Neural progenitor cell (in vitro differentiated cells): ENCODE data around the gene NPC1. TPM values are rescaled to one million over a fixed set of nuclear protein-coding genes. Genes with fewer than 3 reads are reported as not detected.

Source experiments
- DNase-seq: peaks from one replicate; pipeline ENCODE4 v3.0.0-alpha.2; 2016; ENCODE audit warnings: low spot score
- H2AFZ ChIP-seq: fragments of 200-600 bp; sonication (generic); replicated peaks from 2 replicates; pipeline ENCODE4 v1.6.1; 2016; ENCODE audit warnings: antibody characterized with exemption
- H3F3A ChIP-seq: fragments of 200-600 bp; sonication (generic); 2 replicates; pipeline ENCODE4 v1.6.1; 2016; ENCODE audit warnings: antibody characterized with exemption, low read depth
- H3K27ac ChIP-seq: fragments of 200-600 bp; sonication (generic); 2 replicates; pipeline ENCODE4 v1.5.1; 2016; ENCODE audit warnings: mild to moderate bottlenecking
- H3K27me3 ChIP-seq: fragments of 200-600 bp; sonication (generic); 2 replicates; pipeline ENCODE4 v1.6.1; 2016; ENCODE audit warnings: mild to moderate bottlenecking, moderate library complexity
- H3K36me3 ChIP-seq: fragments of 200-600 bp; sonication (generic); 2 replicates; pipeline ENCODE4 v1.5.1; 2016
- H3K4me1 ChIP-seq: fragments of 200-600 bp; sonication (generic); 2 replicates; pipeline ENCODE4 v1.6.1; 2016; ENCODE audit warnings: mixed run types
- H3K4me2 ChIP-seq: fragments of 200-600 bp; sonication (generic); 2 replicates; pipeline ENCODE4 v1.6.1; 2016
- H3K4me3 ChIP-seq: fragments of 200-600 bp; sonication (generic); 2 replicates; pipeline ENCODE4 v1.5.1; 2016
- H3K79me2 ChIP-seq: fragments of 200-600 bp; sonication (generic); 2 replicates; pipeline ENCODE4 v1.6.1; 2016; ENCODE audit warnings: low read depth
- H3K9ac ChIP-seq: fragments of 200-600 bp; sonication (generic); 2 replicates; pipeline ENCODE4 v1.6.1; 2016
- H3K9me3 ChIP-seq: fragments of 200-600 bp; sonication (generic); 2 replicates; pipeline ENCODE4 v1.5.1; 2016; ENCODE audit warnings: low read depth
- H4K20me1 ChIP-seq: fragments of 200-600 bp; sonication (generic); 2 replicates; pipeline ENCODE4 v1.6.1; 2016; ENCODE audit warnings: low read depth
- H3K27ac Mint-ChIP-seq: 3 replicates; pipeline ENCODE4 v1.8.0; 2021; ENCODE audit warnings: mixed read lengths
- H3K27me3 Mint-ChIP-seq: 2 replicates; pipeline ENCODE4 v1.8.0; 2022; ENCODE audit warnings: low read depth, mild to moderate bottlenecking, inconsistent platforms, moderate library complexity, mixed read lengths; ENCODE audit not compliant: insufficient read depth
- H3K36me3 Mint-ChIP-seq: 3 replicates; pipeline ENCODE4 v1.8.0; 2021; ENCODE audit warnings: mixed read lengths
- H3K4me1 Mint-ChIP-seq: 3 replicates; pipeline ENCODE4 v1.8.0; 2021; ENCODE audit warnings: mixed read lengths
- H3K4me3 Mint-ChIP-seq: 3 replicates; pipeline ENCODE4 v1.8.0; 2021; ENCODE audit warnings: mild to moderate bottlenecking, moderate library complexity, mixed read lengths
- H3K9me3 Mint-ChIP-seq: 3 replicates; pipeline ENCODE4 v1.8.0; 2020; ENCODE audit warnings: mixed read lengths
- CTCF ChIP-seq: fragments of 200-600 bp; sonication (generic); IDR thresholded peaks from 2 replicates; pipeline ENCODE4 v1.5.1; 2017; ENCODE audit warnings: antibody characterized with exemption, mild to moderate bottlenecking
- EZH2 ChIP-seq: fragments of 200-600 bp; sonication (generic); IDR thresholded peaks from 2 replicates; pipeline ENCODE4 v1.6.1; 2017; ENCODE audit warnings: antibody characterized with exemption, mild to moderate bottlenecking, moderate library complexity
- EZH2phosphoT487 ChIP-seq: fragments of 200-600 bp; sonication (generic); IDR thresholded peaks from 2 replicates; pipeline ENCODE4 v1.6.1; 2017; ENCODE audit warnings: antibody characterized with exemption
- total RNA-seq: library from RNA; depleted of rRNA; stranded (reverse); fragments of >200 nt; gene quantifications from 2 replicates; pipeline ENCODE4 v1.2.3, GENCODE V29; 2015; ENCODE audit warnings: low replicate concordance

NPC1 gene
- total RNA-seq: 20.9 and 31.4 TPM in 2 replicates

- peak; percentile 70 for TF ChIP-seq CTCF
- TF ChIP-seq EZH2phosphoT487: no peak
- peaks cover 6% of the 10 kb centered on the region for H3K27me3 ChIP-seq
- DNase-seq: peak; percentile 98
- no peaks in the 10 kb centered on the region for H3K9me3 ChIP-seq
- H3F3A ChIP-seq: peaks cover 22% of the 10 kb centered on the region
- Mint-ChIP-seq H3K27me3 (peaks cover 4% of the 10 kb centered on the region), H3K4me3 (peak within 1 kb of the TSS; percentile 98), H3K9me3 (no peaks in the 10 kb centered on the region), H3K4me1 (peaks cover 34% of the 10 kb centered on the region), H3K27ac (peak within 1 kb of the TSS; percentile 96), H3K36me3 (no peaks in the 10 kb centered on the region)
- no peaks in the 10 kb centered on the region for H3K36me3 ChIP-seq
- peaks cover 9% of the 10 kb centered on the region for H4K20me1 ChIP-seq
- H3K4me1 ChIP-seq: peaks cover 26% of the 10 kb centered on the region
- H3K4me3 ChIP-seq: peak within 1 kb of the TSS; percentile 73
- H3K27ac ChIP-seq: peak within 1 kb of the TSS; percentile 95
- peaks cover 43% of the 10 kb centered on the region for H3K79me2 ChIP-seq
- H3K9ac ChIP-seq: peak within 1 kb of the TSS; percentile 63
- H3K4me2 ChIP-seq: peak within 1 kb of the TSS; percentile 86
- H2AFZ ChIP-seq: peak within 1 kb of the TSS; percentile 90
These were observed at the start of gene NPC1 for GRCh38 chr18:23586249-23587196. Gene NPC1 (minus strand): TSS chr18:23586506. CDS start chr18:23586343, 163 bp downstream.

GRCh38 chr18:23636071-23636399 is 49.7 kb upstream of the NPC1 start:
- Mint-ChIP-seq H3K27ac (no peak overlapping the region), H3K4me3 (no peak overlapping the region), H3K27me3 (no peaks in the 10 kb centered on the region), H3K4me1 (peaks cover 3% of the 10 kb centered on the region), H3K36me3 (no peaks in the 10 kb centered on the region), H3K9me3 (no peaks in the 10 kb centered on the region)
- Histone ChIP-seq H3K4me1 (no peaks in the 10 kb centered on the region), H3K4me3 (no peak overlapping the region), H3K4me2 (no peak overlapping the region), H3K79me2 (no peaks in the 10 kb centered on the region), H4K20me1 (no peaks in the 10 kb centered on the region), H3K27ac (no peak overlapping the region), H3K9ac (no peak overlapping the region), H2AFZ (no peak overlapping the region), H3F3A (peaks cover 3% of the 10 kb centered on the region), H3K27me3 (no peaks in the 10 kb centered on the region), H3K36me3 (no peaks in the 10 kb centered on the region), H3K9me3 (no peaks in the 10 kb centered on the region)
- no peak for DNase-seq
- TF ChIP-seq EZH2 (no peak), CTCF (no peak), EZH2phosphoT487 (no peak)

DNA sequence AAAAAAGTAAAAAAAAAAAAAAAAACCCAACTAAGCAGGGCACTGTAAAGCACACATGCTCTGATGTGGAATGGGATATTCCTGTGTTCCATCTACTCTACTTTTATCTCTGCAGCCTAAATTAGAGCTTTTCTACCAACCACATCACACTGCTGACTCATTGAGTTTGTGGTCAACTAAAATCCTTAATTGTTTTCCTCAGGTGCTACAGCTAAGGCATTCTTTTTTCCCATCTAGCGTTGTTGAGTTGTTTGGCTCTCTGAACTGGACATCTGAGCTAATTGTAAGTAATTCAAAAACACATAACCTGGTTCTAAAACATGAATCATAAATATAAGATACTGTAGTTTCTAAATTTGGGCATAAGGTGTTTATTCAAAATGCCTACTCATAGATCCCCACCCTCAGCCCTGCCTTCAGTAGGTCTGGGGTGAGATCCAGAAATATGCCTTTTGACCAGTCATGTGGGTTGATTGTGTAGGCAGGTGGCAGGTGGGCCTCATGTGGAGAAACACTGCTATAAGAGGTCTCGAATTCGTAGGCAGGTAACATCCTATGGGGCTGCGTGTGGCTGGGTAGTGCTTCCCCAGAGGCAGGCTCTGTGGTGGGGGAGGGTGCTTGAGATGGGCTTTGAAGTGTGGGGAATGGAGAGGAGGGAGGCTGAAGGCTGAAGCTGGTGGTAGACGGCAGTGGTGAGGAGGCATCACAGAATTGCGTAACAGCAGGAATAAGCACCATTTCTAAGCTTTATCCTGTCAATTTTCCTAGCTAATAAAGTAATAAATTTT is 49.2 kb upstream of the NPC1 start:
- no peak for TF ChIP-seq EZH2
- TF ChIP-seq CTCF: no peak
- no peak for TF ChIP-seq EZH2phosphoT487
- Histone ChIP-seq H3K4me1 (no peaks in the 10 kb centered on the region), H3K9me3 (no peaks in the 10 kb centered on the region), H4K20me1 (no peaks in the 10 kb centered on the region), H3K27me3 (no peaks in the 10 kb centered on the region), H3F3A (peaks cover 3% of the 10 kb centered on the region), H3K9ac (no peak overlapping the region), H3K79me2 (no peaks in the 10 kb centered on the region), H3K4me3 (no peak overlapping the region), H3K27ac (no peak overlapping the region), H3K4me2 (no peak overlapping the region), H3K36me3 (no peaks in the 10 kb centered on the region), H2AFZ (no peak overlapping the region)
- H3K9me3 Mint-ChIP-seq: no peaks in the 10 kb centered on the region
- H3K4me3 Mint-ChIP-seq: no peak overlapping the region
- H3K4me1 Mint-ChIP-seq: peaks cover 3% of the 10 kb centered on the region
- no peak for DNase-seq
- H3K27ac Mint-ChIP-seq: no peak overlapping the region
- no peaks in the 10 kb centered on the region for H3K27me3 Mint-ChIP-seq
- no peaks in the 10 kb centered on the region for H3K36me3 Mint-ChIP-seq
